RPMI8226 (cell line): ENCODE results near the gene MIPOL1.
"Not testable (repeated sequence)": the region's sequence is repeated elsewhere in the genome, so short reads cannot be mapped to it uniquely, and the experiment has no call there.

Experiments
- DNase-seq: peaks from one replicate; pipeline ENCODE4 v3.0.0-alpha.2; 2015

MIPOL1 gene

GRCh38 chr14:37295262-37295661 is 97.5 kb downstream of the MIPOL1 start:
- DNase-seq, result not testable (repeated sequence)

DNA sequence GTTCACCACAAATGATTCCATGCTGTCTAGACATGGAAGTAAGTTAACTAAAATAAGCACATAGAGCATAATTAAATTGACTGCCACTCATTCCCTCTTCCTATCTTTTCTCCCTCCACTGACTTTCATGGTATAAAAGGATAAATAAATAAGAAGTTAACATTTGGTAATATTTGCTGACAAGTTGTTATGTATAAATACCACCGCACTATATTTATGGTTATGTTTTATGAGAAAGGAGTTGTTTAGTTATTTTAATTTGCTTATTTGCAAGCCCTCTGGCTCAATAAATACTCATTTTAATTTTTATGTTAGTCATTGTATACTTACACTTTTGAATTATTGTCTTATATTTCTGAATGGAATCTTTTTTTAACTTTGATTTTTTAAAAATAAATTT is 113.5 kb downstream of the MIPOL1 start:
- no peak for DNase-seq

GRCh38 chr14:37318938-37319337 is 121.2 kb downstream of the MIPOL1 start:
- no peak for DNase-seq

DNA sequence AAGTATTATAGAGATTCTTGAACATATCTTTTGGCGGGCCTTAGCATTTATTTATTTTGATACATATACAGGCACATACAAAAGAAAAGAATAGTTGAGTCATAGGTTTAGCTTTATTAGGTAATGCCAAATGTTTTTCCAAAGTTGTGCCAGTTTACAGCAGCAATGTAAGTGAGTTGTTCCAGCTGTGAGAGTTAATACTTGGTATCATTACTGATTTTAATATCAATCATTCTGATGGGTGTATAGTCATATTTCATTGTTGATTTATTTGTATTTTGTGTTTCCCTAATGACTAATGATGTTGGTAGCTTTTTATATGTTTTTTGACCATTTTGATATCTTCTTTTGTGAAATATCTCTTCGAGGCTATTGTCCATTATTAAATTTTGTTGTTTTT is 122.4 kb downstream of the MIPOL1 start:
- no peak for DNase-seq

GRCh38 chr14:37325332-37325731 is 127.6 kb downstream of the MIPOL1 start:
- DNase-seq, result no peak

GRCh38 chr14:37326434-37326833 is 128.7 kb downstream of the MIPOL1 start:
- DNase-seq, result no peak

DNA sequence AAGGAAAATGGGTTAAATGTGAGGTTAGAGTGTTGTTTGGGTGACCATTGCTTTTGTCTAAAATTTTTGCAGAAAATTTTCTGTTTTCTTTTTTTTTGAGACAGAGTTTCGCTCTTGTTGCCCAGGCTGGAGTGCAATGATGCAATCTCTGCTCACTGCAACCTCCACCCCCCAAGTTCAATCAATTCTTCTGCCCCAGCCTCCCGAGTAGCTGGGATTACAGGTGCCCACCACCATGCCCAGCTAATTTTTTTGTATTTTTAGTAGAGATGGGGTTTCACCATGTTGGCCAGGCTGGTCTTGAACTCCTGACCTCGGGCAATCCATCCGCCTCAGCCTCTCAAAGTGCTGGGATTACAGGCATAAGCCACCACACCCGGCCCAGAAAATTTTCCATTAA is 130.2 kb downstream of the MIPOL1 start:
- DNase-seq, result not testable (repeated sequence)

DNA sequence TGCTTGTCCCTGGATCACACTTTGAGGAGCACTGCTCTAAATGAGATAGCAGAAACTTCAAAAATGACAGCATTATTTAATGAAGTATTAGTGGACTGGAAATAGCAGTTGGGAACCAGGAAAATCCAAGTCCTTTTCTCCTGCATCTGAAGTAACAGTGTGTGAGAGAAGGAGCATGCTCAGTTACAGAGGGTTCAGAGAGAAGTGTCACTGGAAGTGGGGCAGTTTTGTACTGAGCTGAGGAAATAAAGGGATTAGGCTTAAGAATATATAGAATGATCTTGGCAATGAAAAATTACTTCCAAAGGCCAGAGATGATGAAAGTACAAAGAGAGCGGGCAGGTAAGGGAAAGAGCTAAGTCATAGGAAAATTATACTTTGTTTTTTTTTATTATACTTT is 130.9 kb downstream of the MIPOL1 start:
- no peak for DNase-seq

DNA sequence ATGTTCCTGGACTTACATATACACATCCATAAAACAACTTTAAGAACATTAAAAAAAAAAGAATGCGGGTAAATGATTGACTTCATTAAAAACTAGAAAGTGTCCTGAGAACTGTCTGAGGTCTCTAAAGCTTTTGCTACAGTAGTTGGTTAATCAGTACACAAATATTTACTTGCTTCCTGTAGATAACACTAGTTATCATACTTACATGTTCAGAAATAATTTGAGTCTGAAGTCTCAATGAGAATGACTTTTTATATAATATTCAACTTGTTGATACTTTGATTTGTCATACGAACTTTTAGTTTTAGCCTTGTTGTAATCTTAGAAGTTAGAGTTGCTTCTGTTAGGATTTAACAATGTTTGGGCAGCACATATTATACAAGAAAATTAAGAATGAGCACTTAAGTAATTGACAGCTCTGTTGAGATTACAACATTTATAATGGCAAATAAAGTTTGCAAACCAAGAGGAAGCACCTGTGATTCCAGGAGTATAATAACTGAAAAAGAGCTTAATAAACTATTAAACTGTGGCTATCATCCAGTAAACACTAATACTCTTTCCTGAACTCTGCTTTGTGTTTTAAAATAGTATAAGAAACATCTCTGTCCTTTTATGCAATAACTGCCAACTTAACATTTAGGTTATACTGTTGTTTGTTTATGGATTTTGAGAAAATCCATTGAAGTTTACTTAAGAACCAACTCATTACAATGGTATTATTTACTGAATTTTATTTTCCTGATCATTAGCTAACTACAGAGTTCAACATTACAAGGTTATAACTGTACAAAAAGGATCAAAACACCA is 131.7 kb downstream of the MIPOL1 start:
- no peak for DNase-seq

- DNase-seq, result no peak
Observed at GRCh38 chr14:37330910-37331309, 133.2 kb downstream of the MIPOL1 start.

- peak; percentile 21 for DNase-seq
Observed at GRCh38 chr14:37340353-37340752, 142.6 kb downstream of the MIPOL1 start.

DNA sequence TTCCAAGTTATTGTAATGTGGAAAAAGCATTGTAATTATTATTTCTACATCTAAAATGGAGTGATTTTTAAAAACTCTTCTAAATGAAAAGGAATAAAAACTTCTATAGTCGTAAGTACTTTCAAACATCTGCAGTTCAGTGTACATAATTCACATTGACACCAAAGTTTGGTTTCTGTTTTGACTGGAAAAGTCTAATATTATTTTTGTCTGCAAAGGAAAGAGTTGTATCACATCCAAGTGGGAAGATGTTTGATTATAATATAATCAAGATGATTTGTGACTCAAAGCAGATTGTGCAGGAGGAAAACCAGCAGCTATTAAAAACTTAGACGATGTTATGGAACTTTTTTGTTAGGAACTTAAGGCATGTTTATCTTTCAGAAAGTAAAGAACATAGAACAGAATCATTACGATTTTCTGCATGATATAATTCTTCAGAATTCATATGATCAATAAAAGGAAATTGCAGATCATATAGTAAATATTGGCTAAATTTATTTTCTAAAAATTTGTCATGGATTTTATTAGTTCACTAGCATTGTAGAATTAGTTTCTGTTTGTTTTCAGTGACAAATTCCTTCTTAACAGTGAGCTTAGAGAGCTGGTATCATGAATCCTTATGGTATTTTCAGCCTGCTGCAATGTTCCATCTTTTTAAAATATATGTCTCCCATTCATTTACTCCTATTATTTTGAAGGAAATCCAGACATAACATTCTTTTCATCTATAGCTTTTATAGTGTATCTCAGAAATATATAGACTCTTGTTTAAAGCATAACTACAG is 145.8 kb downstream of the MIPOL1 start:
- DNase-seq, result no peak

GRCh38 chr14:37363661-37364060 is 165.9 kb downstream of the MIPOL1 start:
- DNase-seq, result no peak

GRCh38 chr14:37369425-37369824 is 171.7 kb downstream of the MIPOL1 start:
- DNase-seq, result no peak

GRCh38 chr14:37375566-37375965 is 177.8 kb downstream of the MIPOL1 start:
- DNase-seq, result no peak

DNA sequence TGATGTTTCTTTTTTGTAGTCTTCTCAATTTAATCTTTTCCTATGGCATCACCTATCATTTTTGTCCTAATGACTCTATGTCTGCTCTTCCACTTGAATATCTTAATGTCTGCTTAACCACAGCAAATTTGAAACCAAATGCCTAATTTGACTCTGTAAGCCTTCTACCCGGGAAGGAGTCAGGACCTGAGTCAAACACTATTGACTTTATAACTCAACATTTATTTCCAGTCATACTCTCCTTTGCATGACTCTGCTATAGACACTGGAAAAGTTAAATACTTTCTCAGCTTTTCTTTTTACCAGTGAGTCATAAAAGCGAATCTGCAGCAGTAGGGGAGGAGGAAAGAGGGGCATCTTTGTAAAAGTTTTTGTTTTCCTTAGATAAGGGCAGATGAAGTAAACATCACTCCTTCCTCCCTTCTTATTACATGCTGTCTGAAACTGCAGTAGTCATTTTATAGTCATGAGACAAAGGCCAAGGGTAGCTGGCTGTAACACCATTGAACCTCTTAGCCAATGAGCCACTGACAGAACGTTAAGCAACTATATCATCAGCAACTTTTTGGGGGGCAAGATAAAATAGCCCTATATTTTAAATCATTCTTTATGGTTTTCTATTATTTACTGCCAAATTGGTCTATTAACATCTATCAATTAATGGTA is 179.3 kb downstream of the MIPOL1 start:
- no peak for DNase-seq

GRCh38 chr14:37384870-37385596 is 187.3 kb downstream of the MIPOL1 start:
- DNase-seq, result peak; percentile 75

DNA sequence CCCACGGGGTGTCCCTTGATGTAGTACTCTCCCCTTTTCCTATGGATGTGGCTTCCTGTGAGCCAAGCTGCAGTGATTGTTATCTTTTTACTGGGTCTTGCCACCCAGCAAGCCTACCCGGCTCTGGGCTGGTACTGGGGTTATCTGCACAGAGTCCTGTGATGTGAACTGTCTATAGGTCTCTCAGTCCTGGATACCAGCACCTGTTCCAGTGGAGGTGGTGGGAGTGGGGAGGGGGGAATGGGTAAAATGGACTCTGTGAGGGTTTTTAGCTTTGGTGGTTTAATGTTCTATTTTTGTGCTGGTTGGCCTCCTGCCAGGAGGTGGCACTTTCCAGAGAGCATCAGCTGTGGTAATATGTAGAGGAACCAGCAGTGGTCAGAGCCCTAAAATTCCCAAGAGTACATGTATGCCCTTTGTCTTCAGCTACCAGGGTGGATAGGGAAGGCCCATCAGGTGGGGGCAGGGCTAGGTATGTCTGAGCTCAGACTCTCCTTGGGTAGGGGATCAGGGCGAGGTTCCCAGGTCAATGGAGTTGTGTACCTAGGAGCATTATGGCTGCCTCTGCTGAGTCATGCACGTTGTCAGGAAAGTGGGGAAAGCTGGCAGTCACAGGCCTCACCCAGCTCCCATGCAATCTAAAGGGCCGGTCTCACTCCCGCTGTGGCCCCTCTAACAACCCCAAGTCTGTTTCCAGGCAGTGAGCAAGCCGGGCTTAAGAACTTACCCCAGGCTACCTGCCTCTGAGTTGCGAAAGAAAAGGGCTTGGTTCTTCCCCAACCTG is 199.6 kb downstream of the MIPOL1 start:
- DNase-seq, result peak; percentile 68

- no peak for DNase-seq
Observed at GRCh38 chr14:37397941-37398215, 200.1 kb downstream of the MIPOL1 start.

- DNase-seq, result no peak
Observed at GRCh38 chr14:37399517-37399916, 201.8 kb downstream of the MIPOL1 start.

- no peak for DNase-seq
Observed at GRCh38 chr14:37401093-37401492, 203.4 kb downstream of the MIPOL1 start.

- no peak for DNase-seq
Observed at GRCh38 chr14:37403626-37404025, 205.9 kb downstream of the MIPOL1 start.
